Body of pancreas (tissue), 4 donors: ENCODE data around the gene MISFA.

Experiments used
- POLR2A ChIP-seq, 3 donors: fragments of 450-650 bp; IDR thresholded peaks; one replicate each; pipeline ENCODE4 v1.6.1; 2016; ENCODE audit warnings: antibody characterized with exemption in 3 of 3, mild to moderate bottlenecking in 2 of 3
- TF ChIP-seq, protein P1 (sequence below), 7 experiments: fragments of 450-650 bp in 4 of 7; fragments of 200-600 bp in 3 of 7; sonication (generic) in 3 of 7; IDR thresholded peaks; one replicate each; pipeline ENCODE4 v1.5.1; 2016 to 2019; ENCODE audit warnings: antibody characterized with exemption in 7 of 7

- TF ChIP-seq, protein P1, sequence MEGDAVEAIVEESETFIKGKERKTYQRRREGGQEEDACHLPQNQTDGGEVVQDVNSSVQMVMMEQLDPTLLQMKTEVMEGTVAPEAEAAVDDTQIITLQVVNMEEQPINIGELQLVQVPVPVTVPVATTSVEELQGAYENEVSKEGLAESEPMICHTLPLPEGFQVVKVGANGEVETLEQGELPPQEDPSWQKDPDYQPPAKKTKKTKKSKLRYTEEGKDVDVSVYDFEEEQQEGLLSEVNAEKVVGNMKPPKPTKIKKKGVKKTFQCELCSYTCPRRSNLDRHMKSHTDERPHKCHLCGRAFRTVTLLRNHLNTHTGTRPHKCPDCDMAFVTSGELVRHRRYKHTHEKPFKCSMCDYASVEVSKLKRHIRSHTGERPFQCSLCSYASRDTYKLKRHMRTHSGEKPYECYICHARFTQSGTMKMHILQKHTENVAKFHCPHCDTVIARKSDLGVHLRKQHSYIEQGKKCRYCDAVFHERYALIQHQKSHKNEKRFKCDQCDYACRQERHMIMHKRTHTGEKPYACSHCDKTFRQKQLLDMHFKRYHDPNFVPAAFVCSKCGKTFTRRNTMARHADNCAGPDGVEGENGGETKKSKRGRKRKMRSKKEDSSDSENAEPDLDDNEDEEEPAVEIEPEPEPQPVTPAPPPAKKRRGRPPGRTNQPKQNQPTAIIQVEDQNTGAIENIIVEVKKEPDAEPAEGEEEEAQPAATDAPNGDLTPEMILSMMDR (IDR thresholded peaks at IDR 0.05), result no peak
- no peak for TF ChIP-seq POLR2A (IDR thresholded peaks at IDR 0.05)
Measured at GRCh38 chr11:18615628-18616392, 16.2 kb downstream of the MISFA start.
